NCI-H2196 (cell line): ENCODE data around the gene SLC35G6.
"Not testable (repeated sequence)": the region's sequence is repeated elsewhere in the genome, so short reads cannot be mapped to it uniquely, and the experiment has no call there.

Source experiments
- DNase-seq: peaks from one replicate; lab custom pipeline; 2025; ENCODE audit not compliant: unreplicated experiment; lab: John Stamatoyannopoulos, UW

SLC35G6 gene

DNA sequence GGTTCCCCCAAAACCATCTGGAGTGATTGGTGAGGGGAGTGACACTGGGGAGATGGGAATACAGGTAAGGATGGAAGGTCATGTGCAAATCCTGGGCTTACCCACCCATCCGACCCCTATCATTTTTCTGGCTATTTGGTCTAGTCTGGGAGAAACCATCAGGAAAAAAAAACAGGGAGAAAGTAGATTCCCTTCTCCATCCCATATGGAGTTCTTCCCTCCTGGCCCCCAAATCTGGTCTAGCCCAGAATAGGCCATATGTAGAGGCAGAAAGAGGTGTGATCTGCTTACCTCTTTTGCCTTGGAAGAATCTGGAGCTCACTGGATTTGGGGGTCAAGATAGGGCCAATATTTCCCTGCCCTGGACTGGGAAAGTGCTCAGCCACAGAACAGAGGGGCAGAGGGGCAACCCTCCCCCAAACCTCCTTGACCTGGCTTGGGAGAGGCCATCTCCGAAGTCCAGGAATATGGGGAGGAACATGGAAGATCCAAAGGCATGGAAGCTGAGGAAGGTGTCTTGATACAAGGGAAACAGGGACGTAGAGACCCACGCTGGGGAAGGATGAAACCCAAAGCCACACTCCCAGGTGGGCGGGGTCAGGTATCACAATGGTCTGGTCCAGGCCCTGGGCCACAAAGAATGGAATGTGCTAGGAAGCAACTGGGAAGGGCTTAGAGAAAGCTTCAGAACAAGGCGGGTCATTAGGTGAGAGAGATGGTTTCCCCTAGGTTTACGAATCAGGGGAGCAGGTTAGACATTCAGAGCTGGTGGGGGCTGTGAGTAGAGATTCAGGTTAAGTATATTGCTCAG is 20.2 kb upstream of the SLC35G6 start:
- DNase-seq = no peak

DNA sequence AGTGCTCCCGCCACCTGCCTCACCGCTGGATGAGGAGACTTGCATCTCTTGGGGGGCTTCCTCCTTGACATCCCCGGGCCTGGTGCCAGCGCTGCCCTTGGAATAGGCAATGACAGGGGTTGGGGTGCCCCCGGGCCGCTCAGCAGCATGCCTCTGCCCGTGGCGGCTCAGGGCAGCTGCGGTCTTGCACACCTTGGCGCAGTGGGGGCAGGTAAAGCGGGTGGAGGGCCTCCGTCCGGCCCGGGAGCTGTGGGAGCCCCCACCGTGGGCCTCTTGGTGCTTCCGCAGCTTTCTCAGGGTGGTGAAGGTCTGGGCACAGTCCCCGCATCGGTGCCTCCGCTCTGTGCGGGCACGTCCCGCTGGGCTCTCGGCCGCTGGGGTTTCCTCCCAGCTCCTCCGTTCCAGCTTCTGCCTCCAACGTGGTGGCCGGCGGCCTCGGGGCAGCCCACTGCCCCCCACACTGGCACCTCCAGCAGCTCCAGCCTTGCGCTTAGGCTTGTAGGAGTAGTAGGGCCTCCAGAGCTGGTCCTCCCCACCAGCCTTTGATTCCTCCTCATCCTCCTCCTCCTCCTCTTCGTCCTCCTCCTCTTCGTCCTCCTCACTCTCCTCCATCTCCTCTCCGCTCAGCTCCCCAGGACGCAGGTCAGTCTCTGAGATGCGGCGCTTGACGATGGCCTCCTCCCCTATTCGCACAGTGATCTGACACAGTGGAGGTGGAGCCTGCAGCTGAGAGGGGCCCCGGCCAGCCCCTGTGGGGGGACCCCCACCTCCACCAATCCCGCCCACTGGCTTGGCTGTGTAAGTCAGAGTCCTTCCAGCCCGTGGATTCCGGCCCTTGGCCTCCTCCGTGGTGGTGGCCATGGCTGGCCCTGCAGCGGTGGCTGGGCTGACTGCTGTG is 18.5 kb upstream of the SLC35G6 start:
- DNase-seq = no peak

DNA sequence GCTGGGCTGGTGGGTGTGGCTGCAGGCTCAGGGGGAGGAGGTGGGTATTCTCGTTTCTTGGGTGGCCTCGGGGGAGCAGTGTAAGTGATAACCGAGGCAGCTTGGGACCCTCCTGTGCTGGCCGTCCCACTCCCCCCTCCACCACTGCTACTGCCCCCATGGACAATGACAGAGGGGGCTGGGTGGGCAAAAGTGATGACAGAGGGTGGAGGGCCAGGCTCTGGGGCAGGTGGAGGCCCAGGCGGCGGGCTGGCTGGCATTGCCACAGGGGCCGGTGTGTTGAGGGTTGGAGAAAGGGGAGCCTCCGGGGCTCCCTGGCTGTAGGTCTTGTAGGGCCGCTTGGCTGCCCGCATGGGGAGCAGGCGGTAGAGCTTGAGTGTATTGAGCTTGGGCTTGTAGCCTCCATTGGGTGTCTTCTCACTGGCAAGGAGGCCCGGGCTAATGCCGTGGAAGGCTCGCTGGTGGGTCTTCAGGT is 17.8 kb upstream of the SLC35G6 start:
- DNase-seq = no peak

DNA sequence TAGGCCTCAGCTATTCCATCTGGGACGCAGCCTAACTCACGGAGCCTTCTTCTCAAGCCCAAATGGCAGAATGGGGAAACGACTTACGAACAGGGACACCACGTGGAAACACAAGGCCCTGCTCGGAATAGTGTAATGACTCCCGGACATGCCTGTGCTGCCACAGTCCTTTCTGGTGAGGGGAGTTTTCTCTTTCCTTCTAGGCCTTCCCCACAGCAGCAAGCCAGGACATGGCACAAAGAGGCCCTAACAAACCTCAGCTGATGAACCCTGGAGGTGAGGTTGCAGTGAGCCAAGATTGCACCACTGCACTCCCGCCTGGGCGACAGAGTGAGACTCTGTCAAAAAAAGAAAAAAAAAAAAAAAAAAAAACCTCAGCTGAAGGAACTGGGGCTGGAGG is 17.2 kb upstream of the SLC35G6 start:
- no peak for DNase-seq

DNA sequence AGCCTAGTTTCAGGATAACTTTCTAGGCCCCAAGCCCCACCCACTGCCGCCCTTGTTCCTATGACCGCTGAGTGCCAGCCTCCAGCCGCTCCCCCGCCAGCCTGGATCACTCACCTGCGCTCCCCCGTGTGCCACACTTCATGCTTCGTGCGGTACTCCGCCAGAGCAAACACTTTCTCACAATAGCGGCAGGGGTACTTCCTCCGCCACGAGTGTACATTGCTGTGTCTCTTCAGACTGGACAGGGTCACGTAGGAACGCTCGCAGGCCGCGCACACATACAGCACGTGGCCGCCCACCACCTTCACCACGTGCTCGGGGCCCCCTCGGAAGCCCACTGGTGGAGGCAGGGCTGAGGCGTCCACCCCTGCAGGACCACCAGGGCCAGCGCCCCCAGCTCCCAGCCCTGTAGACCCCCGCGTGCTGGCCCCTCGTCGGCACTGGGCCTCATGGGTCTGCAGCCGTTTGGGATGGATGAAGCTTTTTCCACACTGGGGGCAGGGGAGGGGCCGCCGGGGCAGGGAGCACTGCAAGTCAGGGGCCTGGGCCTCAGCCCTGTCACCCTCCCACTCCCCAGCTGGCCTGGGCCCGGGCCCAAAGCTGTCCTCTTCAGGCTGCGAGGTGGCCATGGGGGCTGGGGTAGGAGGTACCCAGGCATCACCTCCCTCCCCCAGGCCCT is 15.5 kb upstream of the SLC35G6 start:
- DNase-seq = no peak

DNA sequence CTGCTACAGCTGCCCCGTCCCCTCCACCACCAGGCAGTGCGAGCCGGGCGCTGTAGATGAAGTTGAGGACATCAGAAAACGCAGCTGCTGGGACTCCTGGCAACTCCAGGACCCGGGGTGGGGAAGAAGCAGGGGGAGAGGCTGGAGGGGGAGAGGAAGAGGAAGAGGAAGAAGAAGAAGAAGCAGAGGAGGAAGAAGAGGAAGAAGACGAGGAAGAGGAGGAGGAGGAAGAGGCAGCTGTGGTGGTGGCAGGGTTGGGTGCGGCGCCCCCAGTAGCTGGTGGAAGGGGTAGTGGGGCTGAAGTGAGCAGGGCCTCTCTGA is 15.0 kb upstream of the SLC35G6 start:
- DNase-seq = no peak

DNA sequence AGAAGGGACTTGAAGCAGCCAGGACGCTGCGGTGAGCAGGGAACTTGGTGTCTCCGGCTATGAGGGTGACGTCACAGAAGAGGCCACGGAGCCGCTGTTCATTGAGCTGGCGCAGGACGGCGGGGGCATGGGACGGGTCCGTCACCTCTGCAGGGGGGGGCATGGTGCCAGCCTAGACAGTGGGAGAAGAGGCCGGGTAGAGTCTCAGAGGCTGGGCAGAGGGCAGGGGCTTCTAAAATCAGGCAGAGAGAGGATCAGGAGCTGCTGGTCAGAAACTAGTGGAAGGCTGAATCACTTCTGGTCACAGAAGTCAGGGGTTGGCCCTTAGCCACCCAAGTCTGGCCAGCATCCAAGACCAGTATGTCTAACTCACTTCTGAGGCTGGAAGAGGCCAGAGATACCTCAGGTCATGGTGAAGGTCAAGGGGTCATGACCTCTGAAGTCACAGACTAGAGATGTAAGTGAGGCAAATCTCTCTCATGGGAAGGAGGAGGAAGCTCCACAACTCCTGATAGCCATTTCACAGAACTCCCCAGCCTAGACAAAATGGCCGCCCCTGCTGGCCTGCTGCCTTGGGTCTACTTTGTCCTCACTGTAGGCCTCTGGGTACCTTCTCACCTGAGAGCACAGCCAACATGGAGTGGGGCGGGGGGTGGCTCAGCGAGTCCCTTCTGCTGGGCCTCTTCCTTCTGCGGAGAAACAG is 14.5 kb upstream of the SLC35G6 start:
- DNase-seq = no peak

DNA sequence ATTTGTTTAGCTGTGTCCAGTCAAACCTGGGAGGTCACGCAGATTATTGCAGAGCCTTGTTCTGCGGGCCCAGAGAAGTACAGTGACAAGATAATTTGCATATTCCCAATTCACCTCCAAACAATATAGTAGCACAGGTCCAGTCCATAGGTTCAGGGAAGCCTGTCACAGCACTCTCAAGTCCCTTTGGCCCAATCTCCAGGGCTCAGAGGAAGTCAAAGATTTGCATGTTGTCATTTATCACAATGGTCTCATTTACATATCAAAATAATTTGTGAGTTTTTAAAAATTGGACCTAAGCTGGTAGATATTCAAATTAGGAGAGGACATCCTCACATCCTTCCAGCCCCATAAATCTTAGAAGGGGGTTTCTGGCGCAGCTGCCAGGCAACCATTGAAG is 13.7 kb upstream of the SLC35G6 start:
- DNase-seq = no peak

DNA sequence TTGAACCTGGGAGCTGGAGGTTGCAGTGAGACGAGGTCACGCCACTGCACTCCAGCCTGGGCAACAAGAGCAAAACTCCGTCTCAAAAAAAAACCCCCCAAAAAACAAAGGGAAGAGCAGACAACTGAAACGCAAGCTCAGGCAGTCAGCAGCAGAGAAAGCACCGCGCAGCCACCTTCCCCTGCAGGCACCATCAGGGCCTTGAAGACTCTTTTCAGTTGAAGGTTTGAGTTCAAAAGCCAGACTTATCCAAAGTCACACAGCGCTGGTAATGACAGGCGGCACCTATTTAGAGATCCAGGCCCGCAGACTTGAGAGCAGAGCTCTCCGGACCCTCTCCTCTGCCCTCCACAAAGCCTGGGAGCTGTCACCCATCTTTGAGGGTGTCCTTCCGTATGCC is 13.0 kb upstream of the SLC35G6 start:
- no peak for DNase-seq

DNA sequence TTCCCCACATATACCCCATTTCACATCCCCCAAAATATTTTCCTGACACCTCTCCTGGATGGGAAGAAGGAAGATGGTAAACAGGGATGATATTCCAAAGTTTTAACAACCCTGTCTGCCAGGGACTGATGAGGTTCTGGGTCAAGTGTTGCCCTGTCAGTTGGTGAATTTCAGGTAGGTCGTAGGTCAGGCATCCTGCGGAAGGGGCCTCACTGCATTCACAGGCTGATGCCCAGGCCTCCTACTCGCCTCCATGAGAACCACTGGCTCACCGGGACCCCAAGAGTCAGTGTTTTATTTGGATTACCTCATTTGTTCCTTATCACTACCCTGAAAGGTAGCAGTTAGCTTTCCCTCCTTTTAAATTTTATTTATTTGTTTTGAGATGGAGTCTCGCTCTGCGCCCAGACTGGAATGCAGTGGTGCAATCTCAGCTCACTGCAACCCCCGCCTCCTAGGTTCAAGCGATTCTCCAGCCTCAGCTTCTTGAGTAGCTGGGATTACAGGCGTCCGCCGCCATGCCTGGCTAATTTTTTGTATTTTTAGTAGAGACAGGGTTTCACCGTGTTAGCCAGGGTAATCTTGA is 12.3 kb upstream of the SLC35G6 start:
- DNase-seq = no peak

DNA sequence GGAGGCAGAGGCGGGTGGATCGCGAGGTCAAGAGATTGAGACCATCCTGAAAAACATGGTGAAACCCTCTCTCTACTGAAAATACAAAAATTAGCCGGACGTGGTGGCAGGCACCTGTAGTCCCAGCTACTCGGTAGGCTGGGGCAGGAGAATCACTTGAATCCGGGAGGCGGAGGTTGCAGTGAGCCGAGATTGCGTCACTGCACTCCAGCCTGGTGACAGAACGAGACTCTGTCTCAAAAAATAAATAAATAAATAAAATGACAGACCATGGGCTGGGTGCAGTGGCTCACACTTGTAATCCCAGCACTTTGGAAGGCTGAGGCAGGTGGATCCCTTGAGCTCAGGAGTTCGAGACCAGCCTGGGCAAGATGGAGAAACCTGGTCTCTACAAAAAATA is 11.4 kb upstream of the SLC35G6 start:
- DNase-seq = not testable (repeated sequence)

DNA sequence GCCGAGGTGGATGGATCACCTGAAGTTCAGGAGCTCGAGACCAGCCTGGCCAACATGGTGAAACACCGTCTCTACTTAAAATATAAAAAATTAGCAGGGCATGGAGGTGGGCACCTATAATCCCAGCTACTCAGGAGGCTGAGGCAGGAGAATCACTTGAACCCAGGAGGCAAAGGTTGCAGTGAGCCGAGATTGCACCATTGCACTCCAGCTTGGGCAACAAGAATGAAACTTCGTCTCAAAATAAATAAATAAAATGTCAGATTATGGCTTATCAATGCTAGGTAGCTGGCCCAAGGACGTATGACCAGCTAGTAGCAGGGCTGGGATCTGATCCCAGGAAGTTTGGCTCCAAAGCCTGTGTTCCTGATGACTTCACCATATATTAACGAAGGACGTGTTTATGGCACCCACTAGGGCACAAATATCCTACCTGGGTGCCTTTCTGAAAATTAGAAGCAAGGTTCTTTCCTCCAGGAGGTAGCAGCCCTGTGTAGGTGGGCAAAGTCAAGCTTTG is 10.7 kb upstream of the SLC35G6 start:
- DNase-seq = not testable (repeated sequence)

DNA sequence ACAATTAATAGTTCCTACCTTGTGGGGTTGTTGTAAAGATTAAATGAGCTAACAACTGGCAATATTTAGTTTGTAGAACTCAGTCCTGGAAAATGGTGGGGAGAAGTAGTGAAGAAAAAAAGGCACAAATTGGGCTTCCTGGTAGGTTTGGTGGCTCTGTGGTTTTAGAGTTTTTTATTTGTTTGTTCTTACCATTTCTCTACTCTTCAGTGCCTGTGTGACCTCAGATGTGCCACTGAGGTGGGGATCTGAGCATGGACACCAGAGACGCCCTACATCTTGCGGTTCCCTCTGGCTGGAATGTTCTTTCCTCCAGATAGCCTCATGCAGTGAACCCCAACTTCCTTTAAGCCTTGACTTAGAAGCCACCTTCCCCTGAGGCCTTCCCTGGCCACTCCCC is 9.5 kb upstream of the SLC35G6 start:
- no peak for DNase-seq

DNA sequence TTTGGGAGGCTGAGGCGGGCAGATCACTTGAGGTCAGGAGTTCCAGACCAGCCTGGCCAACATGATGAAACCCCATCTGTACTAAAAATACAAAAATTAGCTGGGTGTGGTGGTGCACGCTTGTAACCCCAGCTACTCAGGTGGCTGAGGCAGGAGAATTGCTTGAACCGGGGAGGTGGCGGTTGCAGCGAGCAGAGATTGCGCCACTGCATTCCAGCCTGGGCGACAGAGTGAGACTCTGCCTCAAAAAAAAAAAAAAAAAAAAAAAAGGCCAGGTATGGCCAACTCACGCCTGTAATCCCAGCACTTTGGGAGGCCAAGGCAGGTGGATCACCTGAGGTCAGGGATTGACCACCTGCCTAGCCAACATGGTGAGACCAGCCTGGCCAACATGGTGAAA is 6.5 kb upstream of the SLC35G6 start:
- not testable (repeated sequence) for DNase-seq

DNA sequence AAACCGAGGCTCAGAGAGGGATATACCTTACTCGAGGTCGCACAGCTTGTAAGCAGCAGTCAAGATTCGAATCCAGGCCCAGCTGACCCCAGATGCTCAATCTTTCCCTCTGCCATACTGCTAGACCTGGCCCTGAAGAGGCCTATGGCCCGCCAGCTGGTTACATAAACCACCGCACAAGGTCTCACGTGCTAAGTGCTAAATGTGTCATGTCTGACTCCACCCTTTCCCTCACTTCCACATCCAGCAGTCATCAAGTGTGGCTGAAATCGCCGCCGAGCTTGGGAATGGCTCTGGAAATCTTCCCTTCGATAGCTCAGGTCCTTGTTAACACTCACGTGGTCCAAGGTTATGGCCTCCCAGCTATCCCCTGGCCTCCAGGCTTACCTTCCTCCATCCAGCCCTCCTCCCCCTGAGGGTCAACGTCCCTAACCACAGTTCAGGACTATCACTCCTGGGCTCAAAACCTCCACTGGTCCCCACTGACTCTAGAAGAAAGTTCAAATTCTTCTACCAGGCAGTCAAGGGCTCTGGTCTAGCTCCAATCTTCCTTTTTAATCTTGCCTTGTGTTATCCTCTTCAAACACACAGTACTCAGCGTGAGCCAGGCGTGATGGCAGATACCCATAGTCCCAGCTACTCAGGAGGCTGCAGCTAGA is 5.4 kb upstream of the SLC35G6 start:
- DNase-seq = no peak

DNA sequence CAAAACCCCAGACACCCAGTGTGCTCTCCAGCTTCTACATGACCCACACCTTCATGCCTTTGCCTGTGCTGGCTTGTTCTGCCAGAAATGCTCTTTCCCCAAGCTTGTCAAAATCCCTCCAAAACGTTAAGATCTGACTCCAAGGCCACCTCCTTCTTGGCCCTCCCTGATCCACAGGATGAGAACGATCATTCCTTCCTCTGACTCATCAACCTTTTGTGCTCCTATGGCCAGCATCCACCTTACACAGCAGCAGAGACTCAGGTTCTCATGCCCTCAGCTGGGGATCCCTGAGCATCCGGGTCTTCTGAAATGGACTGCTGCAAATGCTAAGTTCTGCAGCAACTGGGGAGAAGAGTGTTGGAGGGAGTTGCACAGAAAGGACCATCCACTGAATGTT is 4.8 kb upstream of the SLC35G6 start:
- DNase-seq = no peak

DNA sequence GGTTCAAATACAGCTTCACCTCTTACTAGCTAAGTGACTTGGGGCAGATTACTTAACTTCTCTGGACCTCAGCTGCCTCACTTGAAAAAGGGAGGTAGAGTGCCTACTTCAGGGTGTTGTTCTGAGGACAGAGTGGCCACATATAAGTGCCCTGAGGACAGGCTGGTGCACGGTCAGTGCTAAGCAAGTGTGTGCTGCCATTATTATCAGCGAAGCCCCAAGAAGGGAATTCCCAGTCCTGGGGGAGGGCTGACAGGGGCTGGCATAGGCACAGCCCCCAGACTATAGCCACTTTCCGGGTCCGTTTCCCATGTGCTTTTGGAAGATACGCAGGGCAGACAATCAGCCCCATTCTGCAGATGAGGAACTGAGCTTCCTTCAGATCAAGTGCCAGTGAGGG is 4.3 kb upstream of the SLC35G6 start:
- DNase-seq = no peak

DNA sequence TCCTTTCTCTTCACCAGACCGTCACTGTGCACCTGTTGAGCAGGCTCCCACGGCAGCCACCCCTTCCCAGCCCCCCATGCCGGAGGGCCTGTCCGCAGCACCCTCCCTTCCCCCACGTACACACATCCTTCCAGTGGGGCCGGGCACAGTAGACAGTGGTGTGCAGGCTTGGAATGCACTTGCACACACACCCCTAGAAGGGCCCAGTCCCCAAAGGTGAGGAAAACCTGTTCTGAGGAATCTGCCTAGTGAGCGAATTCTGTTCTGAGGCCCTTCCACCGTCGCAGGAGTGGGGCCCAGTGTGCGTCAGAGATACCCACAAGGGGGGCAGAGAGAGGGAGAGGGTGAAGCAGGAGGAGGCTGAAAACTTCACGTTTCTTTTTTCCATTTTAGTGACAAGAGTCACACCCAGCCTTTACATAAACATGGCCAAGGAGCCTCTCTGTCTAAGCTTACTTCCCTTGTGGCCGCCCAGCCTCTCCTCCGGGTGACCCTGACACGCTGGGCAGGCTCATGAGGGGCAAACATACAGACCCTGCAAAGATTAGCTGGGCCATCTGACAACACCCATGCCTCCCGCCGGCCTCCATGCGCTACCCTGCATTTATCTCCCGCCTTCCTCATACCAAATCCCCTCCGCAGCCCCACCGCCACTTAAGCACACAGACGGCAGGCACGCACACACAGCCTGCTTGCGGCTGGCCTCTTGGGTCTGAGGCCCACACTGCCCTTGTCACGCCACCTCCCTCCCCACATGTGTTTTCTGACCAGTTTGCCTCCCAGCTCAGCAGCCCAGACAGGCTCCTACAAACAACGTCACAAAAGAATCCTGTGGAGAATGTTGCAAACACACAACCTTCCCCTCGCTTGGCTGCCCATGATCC is 3.6 kb upstream of the SLC35G6 start:
- no peak for DNase-seq
